ENCODE measurements around the gene ST6GALNAC4.
A peak's percentile ranks its signal among the peaks of the same experiment; 100 is the strongest.
"Not testable (repeated sequence)": the region's sequence is repeated elsewhere in the genome, so short reads cannot be mapped to it uniquely, and the experiment has no call there.

The ST6GALNAC4 gene

DNA sequence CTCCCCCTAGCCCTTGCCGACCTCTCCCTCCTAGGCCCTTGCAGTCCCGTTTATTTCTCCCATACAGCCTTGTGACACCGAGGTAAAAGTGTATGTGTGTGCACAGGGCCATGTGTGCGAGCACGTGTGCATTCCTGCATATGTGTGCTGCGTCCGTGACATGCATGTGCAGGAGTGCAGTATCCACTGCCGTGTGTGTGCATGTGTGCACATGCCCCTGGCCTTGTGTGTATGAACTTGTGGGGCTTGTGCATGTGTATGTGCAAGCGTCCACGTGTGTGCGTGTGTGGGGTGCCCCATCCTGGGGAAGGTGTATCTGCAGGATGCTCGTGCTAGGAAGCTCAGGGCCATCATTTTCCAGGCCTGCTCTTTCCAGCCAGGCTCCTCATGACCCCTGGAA lies 46.0 kb downstream of the ST6GALNAC4 start:
- H3K4me2 ChIP-seq (ENCODE audit: insufficient read depth, low read length, poor library complexity, severe bottlenecking), result no peak overlapping the region
- no peak overlapping the region for H2AFZ ChIP-seq (ENCODE audit: low read length)
- H4K8ac ChIP-seq (ENCODE audit: low read depth, low read length), result no peak overlapping the region

DNA sequence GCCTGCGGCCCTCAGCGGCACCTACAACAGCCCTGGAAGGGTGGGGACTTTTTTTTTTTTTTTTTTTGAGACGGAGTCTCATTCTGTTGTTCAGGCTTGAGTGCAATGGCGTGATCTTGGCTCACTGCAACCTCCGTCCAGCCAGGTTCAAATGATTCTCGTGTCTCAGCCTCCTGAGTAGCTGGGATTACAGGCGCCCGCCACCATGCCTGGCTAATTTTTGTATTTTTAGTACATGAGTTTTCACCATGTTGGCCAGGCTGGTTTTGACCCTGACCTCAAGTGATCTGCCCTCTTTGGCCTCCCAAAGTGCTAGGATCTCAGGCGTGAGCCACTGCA lies 46.7 kb downstream of the ST6GALNAC4 start:
- not testable (repeated sequence) for H3K4me3 ChIP-seq (ENCODE audit: low read length in 2 of 2); H2AK5ac ChIP-seq (ENCODE audit: low read depth, low read length); H4K91ac ChIP-seq (ENCODE audit: low read depth, low read length, poor library complexity); H2BK5ac ChIP-seq (ENCODE audit: low read length); H4K8ac ChIP-seq (ENCODE audit: low read depth, low read length); H3K14ac ChIP-seq (ENCODE audit: low read length); H2BK15ac ChIP-seq (ENCODE audit: low read length); H3K36me3 ChIP-seq (replicated peaks in 1 of 2; ENCODE audit: control insufficient read depth in 2 of 2, insufficient read depth in 2 of 2, low read length in 2 of 2); H3K18ac ChIP-seq (ENCODE audit: low read length); H3K4me2 ChIP-seq (ENCODE audit: insufficient read depth, low read length, poor library complexity, severe bottlenecking); H3K9me3 ChIP-seq (replicated peaks in 1 of 2; ENCODE audit: control insufficient read depth in 2 of 2, insufficient read depth in 1 of 2, low read depth in 1 of 2, low read length in 2 of 2); H2AFZ ChIP-seq (ENCODE audit: low read length); H2BK120ac ChIP-seq (ENCODE audit: low read depth, low read length); H3K4ac ChIP-seq (ENCODE audit: low read length); H3K27me3 ChIP-seq (ENCODE audit: control insufficient read depth in 3 of 3, insufficient read depth in 3 of 3, low read depth in 1 of 3, low read length in 3 of 3); H3K9ac ChIP-seq (ENCODE audit: low read depth, low read length, poor library complexity); H2BK12ac ChIP-seq (ENCODE audit: low read length); H3K27ac ChIP-seq (replicated peaks; ENCODE audit: low read length); H3K79me1 ChIP-seq (ENCODE audit: low read depth, low read length); H3K23ac ChIP-seq (ENCODE audit: low read depth, low read length, poor library complexity); DNase-seq (ENCODE audit: low spot score)
- no CpG with 5 or more reads among the region's 9 CpGs for WGBS, 2 donors (ENCODE audit: extremely low coverage in 2 of 2, insufficient read length in 2 of 2, insufficient replicate concordance in 1 of 2)
- peaks cover 8 to 33% of the 10 kb centered on the region in 2 donors for H3K4me1 ChIP-seq (ENCODE audit: control insufficient read depth in 2 of 2, insufficient read depth in 1 of 2, low read depth in 1 of 2, low read length in 2 of 2)

More for the DNA sequence above, 46.0 kb downstream of the ST6GALNAC4 start:
- Histone ChIP-seq H3K4me1 (ENCODE audit: control insufficient read depth in 2 of 2, insufficient read depth in 1 of 2, low read depth in 1 of 2, low read length in 2 of 2) (peaks cover 6 to 38% of the 10 kb centered on the region in 2 donors), H3K4ac (ENCODE audit: low read length) (no peak overlapping the region), H2BK15ac (ENCODE audit: low read length) (no peak overlapping the region), H3K4me3 (ENCODE audit: low read length in 2 of 2) (peak overlapping the region in 1 of 2 donors; percentile 9), H4K91ac (ENCODE audit: low read depth, low read length, poor library complexity) (no peak overlapping the region), H3K9ac (ENCODE audit: low read depth, low read length, poor library complexity) (no peak overlapping the region), H2BK12ac (ENCODE audit: low read length) (no peak overlapping the region), H2AK5ac (ENCODE audit: low read depth, low read length) (no peak overlapping the region), H3K36me3 (replicated peaks in 1 of 2; ENCODE audit: control insufficient read depth in 2 of 2, insufficient read depth in 2 of 2, low read length in 2 of 2) (peaks cover 0 to under 1% of the 10 kb centered on the region in 2 donors), H3K27me3 (ENCODE audit: control insufficient read depth in 3 of 3, insufficient read depth in 3 of 3, low read depth in 1 of 3, low read length in 3 of 3) (peaks cover 0 to 1% (median 0%) of the 10 kb centered on the region in 3 experiments), H3K9me3 (replicated peaks in 1 of 2; ENCODE audit: control insufficient read depth in 2 of 2, insufficient read depth in 1 of 2, low read depth in 1 of 2, low read length in 2 of 2) (peaks cover 0 to 2% of the 10 kb centered on the region in 2 donors), H3K79me1 (ENCODE audit: low read depth, low read length) (peaks cover 1% of the 10 kb centered on the region), H3K14ac (ENCODE audit: low read length) (no peak overlapping the region), H3K27ac (replicated peaks; ENCODE audit: low read length) (no peak overlapping the region), H3K23ac (ENCODE audit: low read depth, low read length, poor library complexity) (no peak overlapping the region), H2BK120ac (ENCODE audit: low read depth, low read length) (no peak overlapping the region), H2BK5ac (ENCODE audit: low read length) (no peak overlapping the region), H3K18ac (ENCODE audit: low read length) (no peak overlapping the region)
- WGBS, 2 donors (ENCODE audit: extremely low coverage in 2 of 2, insufficient read length in 2 of 2, insufficient replicate concordance in 1 of 2), result no CpG with 5 or more reads among the region's 12 CpGs
- DNase-seq (ENCODE audit: low spot score), result no peak

DNA sequence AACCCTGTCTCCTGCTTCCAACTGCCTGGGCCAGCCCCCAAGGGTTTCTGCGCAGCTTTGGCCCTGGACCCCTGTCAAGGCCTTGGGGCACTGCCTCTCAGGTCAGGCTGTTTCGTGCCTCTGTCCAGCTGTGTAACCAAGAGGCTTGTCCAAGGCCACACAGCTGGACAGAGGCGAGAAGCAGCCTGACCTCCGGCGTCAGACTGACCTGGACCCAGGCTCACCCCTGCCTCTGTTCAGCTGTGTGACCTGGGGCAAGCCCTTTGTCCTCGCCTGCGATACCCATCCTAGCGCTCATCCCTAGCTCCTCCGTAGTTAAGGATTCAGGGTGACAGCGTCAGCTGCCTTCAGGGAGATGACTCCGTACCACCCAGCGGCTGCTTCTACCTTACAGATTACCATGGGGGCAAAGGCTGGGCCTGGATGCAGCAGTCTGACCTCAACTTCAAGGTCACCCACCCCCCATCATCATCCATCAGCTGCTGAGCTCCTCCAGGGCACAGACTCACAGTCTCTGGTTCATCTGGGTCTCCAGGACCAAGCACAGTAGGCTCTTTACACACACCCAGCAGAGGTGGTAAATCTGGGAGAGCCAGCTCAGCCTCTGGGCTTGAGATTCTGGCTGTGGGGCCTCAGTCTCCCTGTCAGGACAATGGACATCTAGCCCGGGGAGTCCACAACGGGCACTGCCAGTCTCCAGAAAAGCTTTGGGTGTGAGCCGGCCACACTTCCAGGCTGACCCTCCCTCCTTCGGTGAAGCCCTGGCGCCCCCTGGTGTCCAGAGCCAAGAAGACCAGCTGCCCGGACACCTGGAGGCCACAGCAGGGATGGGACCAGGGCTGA lies 47.3 kb downstream of the ST6GALNAC4 start:
- Histone ChIP-seq H3K27me3 (ENCODE audit: control insufficient read depth in 3 of 3, insufficient read depth in 3 of 3, low read depth in 1 of 3, low read length in 3 of 3) (peaks cover 0 to 3% (median 0%) of the 10 kb centered on the region in 3 experiments), H3K4me1 (ENCODE audit: control insufficient read depth in 2 of 2, insufficient read depth in 1 of 2, low read depth in 1 of 2, low read length in 2 of 2) (peaks cover 8 to 30% of the 10 kb centered on the region in 2 donors), H3K18ac (ENCODE audit: low read length) (peak overlapping the region; percentile 40), H4K8ac (ENCODE audit: low read depth, low read length) (no peak overlapping the region), H3K79me1 (ENCODE audit: low read depth, low read length) (no peaks in the 10 kb centered on the region), H3K4me3 (ENCODE audit: low read length in 2 of 2) (no peak overlapping the region), H2BK5ac (ENCODE audit: low read length) (peak overlapping the region; percentile 58), H3K4me2 (ENCODE audit: insufficient read depth, low read length, poor library complexity, severe bottlenecking) (no peak overlapping the region), H3K9me3 (replicated peaks in 1 of 2; ENCODE audit: control insufficient read depth in 2 of 2, insufficient read depth in 1 of 2, low read depth in 1 of 2, low read length in 2 of 2) (peaks cover 0 to 2% of the 10 kb centered on the region in 2 donors), H2AFZ (ENCODE audit: low read length) (no peak overlapping the region), H2AK5ac (ENCODE audit: low read depth, low read length) (peak overlapping the region; percentile 59), H2BK12ac (ENCODE audit: low read length) (no peak overlapping the region), H3K9ac (ENCODE audit: low read depth, low read length, poor library complexity) (peak overlapping the region; percentile 9), H3K23ac (ENCODE audit: low read depth, low read length, poor library complexity) (no peak overlapping the region), H3K14ac (ENCODE audit: low read length) (no peak overlapping the region), H2BK120ac (ENCODE audit: low read depth, low read length) (no peak overlapping the region), H3K4ac (ENCODE audit: low read length) (no peak overlapping the region), H3K36me3 (replicated peaks in 1 of 2; ENCODE audit: control insufficient read depth in 2 of 2, insufficient read depth in 2 of 2, low read length in 2 of 2) (peaks cover 0 to 3% of the 10 kb centered on the region in 2 donors), H3K27ac (replicated peaks; ENCODE audit: low read length) (no peak overlapping the region), H2BK15ac (ENCODE audit: low read length) (no peak overlapping the region), H4K91ac (ENCODE audit: low read depth, low read length, poor library complexity) (no peak overlapping the region)
- DNase-seq (ENCODE audit: low spot score), result peak; percentile 83
- no CpG with 5 or more reads among the region's 18 CpGs for WGBS, 2 donors (ENCODE audit: extremely low coverage in 2 of 2, insufficient read length in 2 of 2, insufficient replicate concordance in 1 of 2)

DNA sequence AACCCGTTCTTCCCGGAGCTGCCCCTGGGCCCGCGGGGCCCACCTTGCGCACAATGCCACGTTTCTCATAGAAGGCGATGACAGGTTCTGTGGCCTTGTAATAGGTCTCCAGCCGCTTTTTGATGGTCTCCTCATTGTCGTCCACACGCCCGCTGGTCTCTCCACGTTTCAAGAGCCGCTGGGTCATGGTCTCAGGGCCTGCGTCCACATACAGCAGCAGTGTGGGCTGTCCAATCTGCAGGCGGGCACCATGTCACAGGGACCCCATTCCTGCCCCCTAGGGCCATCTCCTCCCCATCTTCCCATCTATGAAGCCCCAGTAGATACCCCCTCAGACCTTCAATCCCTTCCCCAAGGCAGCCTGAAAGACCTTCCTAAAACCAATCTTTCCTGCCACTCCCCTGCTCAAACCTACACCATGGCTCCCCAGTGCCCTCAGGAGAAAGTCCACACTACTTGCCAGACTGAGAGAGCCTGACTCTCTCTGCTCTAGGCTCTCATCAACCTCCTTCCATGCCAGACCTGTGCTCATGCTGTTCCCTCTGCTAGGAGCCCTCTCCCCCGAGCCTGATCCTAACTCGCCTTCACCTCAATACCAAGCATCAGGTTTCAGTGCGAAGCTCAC lies 48.5 kb downstream of the ST6GALNAC4 start:
- no peaks in the 10 kb centered on the region for H3K79me1 ChIP-seq (ENCODE audit: low read depth, low read length)
- no peak overlapping the region for H3K4ac ChIP-seq (ENCODE audit: low read length)
- no peak overlapping the region for H3K18ac ChIP-seq (ENCODE audit: low read length)
- H2BK120ac ChIP-seq (ENCODE audit: low read depth, low read length), result no peak overlapping the region
- H4K8ac ChIP-seq (ENCODE audit: low read depth, low read length), result no peak overlapping the region
- H3K9me3 ChIP-seq (replicated peaks in 1 of 2; ENCODE audit: control insufficient read depth in 2 of 2, insufficient read depth in 1 of 2, low read depth in 1 of 2, low read length in 2 of 2), result peaks cover 0 to 2% of the 10 kb centered on the region in 2 donors
- H2BK12ac ChIP-seq (ENCODE audit: low read length), result no peak overlapping the region
- no peak overlapping the region for H3K9ac ChIP-seq (ENCODE audit: low read depth, low read length, poor library complexity)
- H3K4me1 ChIP-seq (ENCODE audit: control insufficient read depth in 2 of 2, insufficient read depth in 1 of 2, low read depth in 1 of 2, low read length in 2 of 2), result peaks cover 6 to 20% of the 10 kb centered on the region in 2 donors
- H3K14ac ChIP-seq (ENCODE audit: low read length), result no peak overlapping the region
- H2BK15ac ChIP-seq (ENCODE audit: low read length), result no peak overlapping the region
- no peak overlapping the region for H3K4me3 ChIP-seq (ENCODE audit: low read length in 2 of 2)
- no peak overlapping the region for H2AK5ac ChIP-seq (ENCODE audit: low read depth, low read length)
- H2BK5ac ChIP-seq (ENCODE audit: low read length), result peak overlapping the region; percentile 19
- H3K4me2 ChIP-seq (ENCODE audit: insufficient read depth, low read length, poor library complexity, severe bottlenecking), result no peak overlapping the region
- H3K36me3 ChIP-seq (replicated peaks in 1 of 2; ENCODE audit: control insufficient read depth in 2 of 2, insufficient read depth in 2 of 2, low read length in 2 of 2), result peaks cover 0 to 3% of the 10 kb centered on the region in 2 donors
- no peak overlapping the region for H4K91ac ChIP-seq (ENCODE audit: low read depth, low read length, poor library complexity)
- no peak overlapping the region for H3K23ac ChIP-seq (ENCODE audit: low read depth, low read length, poor library complexity)
- no peak overlapping the region for H2AFZ ChIP-seq (ENCODE audit: low read length)
- H3K27me3 ChIP-seq (ENCODE audit: control insufficient read depth in 3 of 3, insufficient read depth in 3 of 3, low read depth in 1 of 3, low read length in 3 of 3), result peaks cover 0 to 3% (median 0%) of the 10 kb centered on the region in 3 experiments
- no CpG with 5 or more reads among the region's 18 CpGs for WGBS, 2 donors (ENCODE audit: extremely low coverage in 2 of 2, insufficient read length in 2 of 2, insufficient replicate concordance in 1 of 2)
- DNase-seq (ENCODE audit: low spot score), result no peak
- H3K27ac ChIP-seq (replicated peaks; ENCODE audit: low read length), result no peak overlapping the region
